ENCODE measurements around the gene ZNF304. TPM values are rescaled to one million over a fixed set of nuclear protein-coding genes. Genes with fewer than 3 reads are reported as not detected.

The ZNF304 gene
- polyA plus RNA-seq, 1 donor (not counting 4 experiments of a cell fraction or from before 2014, with no cell fraction given) = 7.7 TPM

DNA sequence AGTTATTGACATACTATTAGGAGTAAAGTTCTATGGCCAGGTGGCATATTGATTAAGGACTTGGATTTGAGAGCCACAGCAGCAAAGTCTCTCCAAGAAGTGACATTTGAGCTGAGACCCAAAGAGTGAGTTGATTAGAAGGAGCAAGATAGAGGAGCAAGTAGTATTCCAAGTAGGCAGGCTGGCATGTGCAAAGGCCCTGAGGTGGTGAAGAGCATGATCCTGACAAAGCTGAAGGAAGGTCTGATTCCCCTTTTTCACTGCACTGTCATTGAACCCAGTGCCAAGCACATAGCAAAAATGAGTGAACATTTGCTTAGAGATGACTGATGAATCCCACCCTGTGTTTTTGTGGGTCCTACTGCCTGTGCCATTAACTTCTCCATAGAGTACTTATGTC, 26.1 kb upstream of the ZNF304 start:
- Histone ChIP-seq H3K9me1 (ENCODE audit: control insufficient read depth, extremely low read depth, insufficient read depth, low read length) (peaks cover 2% of the 10 kb centered on the region), H3K9me3 (ENCODE audit: control insufficient read depth, low read depth, low read length) (no peaks in the 10 kb centered on the region), H3K36me3 (ENCODE audit: control insufficient read depth in 2 of 2, extremely low read depth in 1 of 2, insufficient read depth in 2 of 2, low read length in 2 of 2) (peaks cover 23 to 28% of the 10 kb centered on the region in 2 experiments), H3K9ac (ENCODE audit: control insufficient read depth, extremely low read depth, insufficient read depth, low read length) (no peak overlapping the region), H3K4me1 (ENCODE audit: control insufficient read depth, extremely low read depth, insufficient read depth, low read length) (peaks cover 10% of the 10 kb centered on the region), H3K27ac (ENCODE audit: control insufficient read depth, insufficient read depth, low read length) (no peak overlapping the region), H2AFZ (ENCODE audit: control insufficient read depth, low read length) (no peak overlapping the region), H3K27me3 (ENCODE audit: control insufficient read depth, extremely low read depth, insufficient read depth, low read length) (no peaks in the 10 kb centered on the region), H4K20me1 (ENCODE audit: control insufficient read depth, extremely low read depth, insufficient read depth, low read length) (no peaks in the 10 kb centered on the region), H3K79me2 (ENCODE audit: control insufficient read depth, insufficient read depth, low read length) (peaks cover 35% of the 10 kb centered on the region), H3K4me3 (ENCODE audit: control insufficient read depth in 2 of 3, extremely low read depth in 1 of 3, insufficient read depth in 2 of 3, low read depth in 1 of 3, low read length in 3 of 3) (no peak overlapping the region), H3K4me2 (ENCODE audit: control insufficient read depth, extremely low read depth, insufficient read depth, low read depth, low read length) (no peak overlapping the region)
- DNase-seq (ENCODE audit: low read depth, low spot score) (no peak), FAIRE-seq (no peak)
- TF ChIP-seq, protein P1, sequence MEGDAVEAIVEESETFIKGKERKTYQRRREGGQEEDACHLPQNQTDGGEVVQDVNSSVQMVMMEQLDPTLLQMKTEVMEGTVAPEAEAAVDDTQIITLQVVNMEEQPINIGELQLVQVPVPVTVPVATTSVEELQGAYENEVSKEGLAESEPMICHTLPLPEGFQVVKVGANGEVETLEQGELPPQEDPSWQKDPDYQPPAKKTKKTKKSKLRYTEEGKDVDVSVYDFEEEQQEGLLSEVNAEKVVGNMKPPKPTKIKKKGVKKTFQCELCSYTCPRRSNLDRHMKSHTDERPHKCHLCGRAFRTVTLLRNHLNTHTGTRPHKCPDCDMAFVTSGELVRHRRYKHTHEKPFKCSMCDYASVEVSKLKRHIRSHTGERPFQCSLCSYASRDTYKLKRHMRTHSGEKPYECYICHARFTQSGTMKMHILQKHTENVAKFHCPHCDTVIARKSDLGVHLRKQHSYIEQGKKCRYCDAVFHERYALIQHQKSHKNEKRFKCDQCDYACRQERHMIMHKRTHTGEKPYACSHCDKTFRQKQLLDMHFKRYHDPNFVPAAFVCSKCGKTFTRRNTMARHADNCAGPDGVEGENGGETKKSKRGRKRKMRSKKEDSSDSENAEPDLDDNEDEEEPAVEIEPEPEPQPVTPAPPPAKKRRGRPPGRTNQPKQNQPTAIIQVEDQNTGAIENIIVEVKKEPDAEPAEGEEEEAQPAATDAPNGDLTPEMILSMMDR (optimal IDR thresholded peaks at IDR 0.05 in 1 of 3, IDR thresholded peaks at IDR 0.05 in 1 of 3, conservative IDR thresholded peaks at IDR 0.05 in 1 of 3; ENCODE audit: extremely low read depth in 1 of 3, insufficient read depth in 2 of 3, low read length in 3 of 3) = no peak
- no peak for TF ChIP-seq EZH2 (IDR thresholded peaks at IDR 0.05; ENCODE audit: low read length)
- dilution Hi-C loops (cut with MboI; ENCODE audit: extremely low pct_ligation_motif_present, low sequenced_read_pairs) = no loop called here

DNA sequence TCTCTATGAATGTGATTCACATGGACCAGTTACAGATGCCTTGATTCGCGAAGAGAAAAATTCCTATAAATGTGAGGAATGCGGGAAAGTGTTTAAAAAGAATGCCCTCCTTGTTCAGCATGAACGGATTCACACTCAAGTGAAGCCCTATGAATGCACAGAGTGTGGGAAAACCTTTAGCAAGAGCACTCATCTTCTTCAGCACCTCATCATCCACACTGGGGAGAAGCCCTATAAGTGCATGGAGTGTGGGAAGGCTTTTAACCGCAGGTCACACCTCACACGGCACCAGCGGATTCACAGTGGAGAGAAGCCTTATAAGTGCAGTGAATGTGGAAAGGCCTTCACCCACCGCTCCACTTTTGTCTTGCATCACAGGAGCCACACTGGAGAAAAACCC, 23.1 kb upstream of the ZNF304 start:
- no peak overlapping the region for H2AFZ ChIP-seq (ENCODE audit: control insufficient read depth, low read length)
- DNase-seq (ENCODE audit: low read depth, low spot score) (no peak), FAIRE-seq (no peak)
- no peak for TF ChIP-seq EZH2 (IDR thresholded peaks at IDR 0.05; ENCODE audit: low read length)
- TF ChIP-seq, protein P1 (optimal IDR thresholded peaks at IDR 0.05 in 1 of 3, IDR thresholded peaks at IDR 0.05 in 1 of 3, conservative IDR thresholded peaks at IDR 0.05 in 1 of 3; ENCODE audit: extremely low read depth in 1 of 3, insufficient read depth in 2 of 3, low read length in 3 of 3) = no peak
- no peaks in the 10 kb centered on the region for H3K27me3 ChIP-seq (ENCODE audit: control insufficient read depth, extremely low read depth, insufficient read depth, low read length)
- no peaks in the 10 kb centered on the region for H3K9me3 ChIP-seq (ENCODE audit: control insufficient read depth, low read depth, low read length)
- no peak overlapping the region for H3K4me2 ChIP-seq (ENCODE audit: control insufficient read depth, extremely low read depth, insufficient read depth, low read depth, low read length)
- peaks cover 8% of the 10 kb centered on the region for H3K79me2 ChIP-seq (ENCODE audit: control insufficient read depth, insufficient read depth, low read length)
- no peaks in the 10 kb centered on the region for H3K9me1 ChIP-seq (ENCODE audit: control insufficient read depth, extremely low read depth, insufficient read depth, low read length)
- no peak overlapping the region for H3K4me3 ChIP-seq (ENCODE audit: control insufficient read depth in 2 of 3, extremely low read depth in 1 of 3, insufficient read depth in 2 of 3, low read depth in 1 of 3, low read length in 3 of 3)
- H3K36me3 ChIP-seq (ENCODE audit: control insufficient read depth in 2 of 2, extremely low read depth in 1 of 2, insufficient read depth in 2 of 2, low read length in 2 of 2) = peaks cover 23 to 28% of the 10 kb centered on the region in 2 experiments
- H3K9ac ChIP-seq (ENCODE audit: control insufficient read depth, extremely low read depth, insufficient read depth, low read length) = no peak overlapping the region
- no peak overlapping the region for H3K27ac ChIP-seq (ENCODE audit: control insufficient read depth, insufficient read depth, low read length)
- dilution Hi-C loops (cut with MboI; ENCODE audit: extremely low pct_ligation_motif_present, low sequenced_read_pairs) = no loop called here
- no peaks in the 10 kb centered on the region for H4K20me1 ChIP-seq (ENCODE audit: control insufficient read depth, extremely low read depth, insufficient read depth, low read length)
- no peaks in the 10 kb centered on the region for H3K4me1 ChIP-seq (ENCODE audit: control insufficient read depth, extremely low read depth, insufficient read depth, low read length)

Measured in keratinocyte (primary cell).